ENCODE measurements around the gene IL18BP.

DNA sequence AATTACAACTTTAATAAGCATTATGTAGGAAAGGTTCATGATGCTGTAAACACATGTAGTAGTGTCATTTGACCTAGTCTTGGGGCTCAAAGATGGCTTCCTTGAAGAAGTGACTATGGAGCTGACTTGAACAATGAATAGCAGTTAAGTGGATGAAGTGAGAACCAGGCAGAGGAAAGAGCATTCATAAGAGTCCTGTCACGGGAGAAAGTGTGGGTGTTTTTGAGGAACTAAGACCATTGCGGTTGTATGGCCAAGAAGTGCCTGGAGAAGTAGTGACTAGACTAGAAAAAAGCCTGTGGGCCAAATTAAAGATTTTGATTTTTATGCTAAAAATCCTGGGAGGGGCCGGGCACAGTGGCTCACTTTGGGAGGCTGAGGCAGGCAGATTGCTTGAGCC is 7.2 kb upstream of the IL18BP start:
- TF ChIP-seq EZH2phosphoT487 (IDR thresholded peaks at IDR 0.05; ENCODE audit: low read depth) = no peak
- TF ChIP-seq, protein P1, sequence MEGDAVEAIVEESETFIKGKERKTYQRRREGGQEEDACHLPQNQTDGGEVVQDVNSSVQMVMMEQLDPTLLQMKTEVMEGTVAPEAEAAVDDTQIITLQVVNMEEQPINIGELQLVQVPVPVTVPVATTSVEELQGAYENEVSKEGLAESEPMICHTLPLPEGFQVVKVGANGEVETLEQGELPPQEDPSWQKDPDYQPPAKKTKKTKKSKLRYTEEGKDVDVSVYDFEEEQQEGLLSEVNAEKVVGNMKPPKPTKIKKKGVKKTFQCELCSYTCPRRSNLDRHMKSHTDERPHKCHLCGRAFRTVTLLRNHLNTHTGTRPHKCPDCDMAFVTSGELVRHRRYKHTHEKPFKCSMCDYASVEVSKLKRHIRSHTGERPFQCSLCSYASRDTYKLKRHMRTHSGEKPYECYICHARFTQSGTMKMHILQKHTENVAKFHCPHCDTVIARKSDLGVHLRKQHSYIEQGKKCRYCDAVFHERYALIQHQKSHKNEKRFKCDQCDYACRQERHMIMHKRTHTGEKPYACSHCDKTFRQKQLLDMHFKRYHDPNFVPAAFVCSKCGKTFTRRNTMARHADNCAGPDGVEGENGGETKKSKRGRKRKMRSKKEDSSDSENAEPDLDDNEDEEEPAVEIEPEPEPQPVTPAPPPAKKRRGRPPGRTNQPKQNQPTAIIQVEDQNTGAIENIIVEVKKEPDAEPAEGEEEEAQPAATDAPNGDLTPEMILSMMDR (IDR thresholded peaks at IDR 0.05; ENCODE audit: low read depth, low read length) = no peak
